Measurements from ENCODE around the gene EHMT1.
"Not testable (repeated sequence)": the region's sequence is repeated elsewhere in the genome, so short reads cannot be mapped to it uniquely, and the experiment has no call there.

Gene EHMT1

GRCh38 chr9:137697193-137697592 lies 78.4 kb downstream of the EHMT1 start:
- DNase-seq, result no peak

GRCh38 chr9:137697832-137698231 lies 79.0 kb downstream of the EHMT1 start:
- no peak for DNase-seq

GRCh38 chr9:137700911-137701310 lies 82.1 kb downstream of the EHMT1 start:
- no peak for DNase-seq

GRCh38 chr9:137702615-137703379 lies 84.0 kb downstream of the EHMT1 start:
- no peak for DNase-seq

GRCh38 chr9:137703842-137704508 lies 85.2 kb downstream of the EHMT1 start:
- DNase-seq, result no peak

- no peak for DNase-seq
Observed at GRCh38 chr9:137705443-137705863, 86.6 kb downstream of the EHMT1 start.

GRCh38 chr9:137705906-137706305 lies 87.1 kb downstream of the EHMT1 start:
- DNase-seq, result no peak

GRCh38 chr9:137707361-137707760 lies 88.6 kb downstream of the EHMT1 start:
- DNase-seq, result no peak

GRCh38 chr9:137708590-137709284 lies 89.9 kb downstream of the EHMT1 start:
- DNase-seq, result no peak

- DNase-seq, result no peak
Observed at GRCh38 chr9:137709411-137710101, 90.8 kb downstream of the EHMT1 start.

GRCh38 chr9:137710704-137711103 lies 91.9 kb downstream of the EHMT1 start:
- DNase-seq, result no peak

GRCh38 chr9:137711678-137712105 lies 92.9 kb downstream of the EHMT1 start:
- no peak for DNase-seq

- no peak for DNase-seq
Observed at GRCh38 chr9:137715321-137715720, 96.5 kb downstream of the EHMT1 start.

GRCh38 chr9:137715866-137716693 lies 97.3 kb downstream of the EHMT1 start:
- DNase-seq, result not testable (repeated sequence)

GRCh38 chr9:137716694-137717287 lies 98.0 kb downstream of the EHMT1 start:
- no peak for DNase-seq

GRCh38 chr9:137717776-137718327 lies 99.0 kb downstream of the EHMT1 start:
- DNase-seq, result no peak

- no peak for DNase-seq
Observed at GRCh38 chr9:137719194-137719593, 100.4 kb downstream of the EHMT1 start.

- DNase-seq, result no peak
Observed at GRCh38 chr9:137720571-137721110, 101.8 kb downstream of the EHMT1 start.

- no peak for DNase-seq
Observed at GRCh38 chr9:137721479-137721878, 102.7 kb downstream of the EHMT1 start.

GRCh38 chr9:137721899-137722298 lies 103.1 kb downstream of the EHMT1 start:
- no peak for DNase-seq

- no peak for DNase-seq
Observed at GRCh38 chr9:137722481-137722880, 103.7 kb downstream of the EHMT1 start.

All from AML-193 (cell line).